DMS79 (cell line): ENCODE measurements around the gene NR2F6.
"Not testable (repeated sequence)": the region's sequence is repeated elsewhere in the genome, so short reads cannot be mapped to it uniquely, and the experiment has no call there.

Experiments
- DNase-seq: peaks from one replicate; lab custom pipeline; 2025; lab: John Stamatoyannopoulos, UW

The NR2F6 gene

DNA sequence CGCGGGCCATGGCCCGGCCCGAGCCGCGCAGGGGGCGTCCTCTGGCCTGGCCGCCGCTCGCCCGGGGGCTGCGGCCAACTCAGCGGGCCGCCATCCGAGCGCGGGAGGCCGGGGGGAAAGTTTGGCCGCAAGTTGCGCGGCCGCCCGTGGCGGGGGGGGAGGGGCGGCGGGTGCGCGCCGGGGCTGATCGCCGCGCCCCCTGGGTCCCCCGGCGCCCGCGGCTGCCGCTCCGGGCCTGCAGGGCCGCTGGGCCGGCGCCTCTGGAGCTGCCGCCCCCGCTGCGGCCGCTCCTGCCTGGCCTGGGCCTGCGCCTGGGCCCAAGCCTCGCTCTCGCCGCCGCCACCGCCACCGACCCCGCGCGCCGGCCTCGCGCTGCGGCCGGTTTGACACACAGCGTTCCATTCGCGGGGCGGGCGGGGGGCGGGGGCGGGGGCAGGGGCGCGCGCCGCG is at the start of gene NR2F6:
Gene NR2F6, minus strand, starts transcription at position 385 of the 450 bp plus-strand sequence. CDS start 699 bp downstream, outside the sequence.
- DNase-seq: no peak

DNA sequence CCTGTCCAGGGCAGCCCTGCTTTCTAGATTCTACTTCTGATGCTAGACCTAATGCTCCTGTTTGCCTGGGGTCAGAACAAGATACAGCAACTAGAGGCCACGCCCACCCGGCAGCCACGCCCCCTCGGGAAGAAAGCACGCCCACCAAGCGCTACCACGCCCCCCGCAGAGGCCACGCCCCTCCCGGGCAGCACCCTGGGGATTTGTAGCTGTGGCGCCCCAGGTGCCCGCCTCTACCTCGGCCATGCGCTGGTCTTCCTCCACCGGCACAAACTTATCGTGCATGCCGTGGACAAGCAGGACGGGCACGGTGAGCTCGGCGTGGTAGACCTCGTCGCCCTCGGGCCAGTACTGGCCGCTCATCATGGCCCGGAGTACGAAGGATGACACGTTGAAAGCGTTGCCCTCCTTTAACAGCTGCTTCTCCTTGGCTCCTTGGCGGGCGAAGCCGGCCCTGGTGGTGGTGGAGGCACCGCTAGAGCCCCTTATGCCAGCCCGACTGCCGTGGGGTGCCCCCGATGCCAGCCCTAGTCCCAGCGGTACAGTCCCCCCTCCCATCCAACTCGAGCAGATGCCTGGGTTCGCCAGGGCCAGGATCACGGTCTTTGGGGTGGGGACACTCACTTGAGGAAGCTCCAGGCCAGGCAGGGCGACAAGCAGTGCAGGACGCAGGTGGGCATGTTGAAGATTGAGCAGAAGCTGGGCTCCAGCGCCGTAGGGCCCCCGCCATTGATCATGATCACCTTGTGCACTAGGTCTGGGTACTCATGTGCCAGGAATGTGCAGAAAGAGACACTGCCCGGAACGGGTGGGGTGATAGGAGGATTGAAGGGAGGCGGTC is 48.6 kb upstream of the NR2F6 start:
- no peak for DNase-seq

DNA sequence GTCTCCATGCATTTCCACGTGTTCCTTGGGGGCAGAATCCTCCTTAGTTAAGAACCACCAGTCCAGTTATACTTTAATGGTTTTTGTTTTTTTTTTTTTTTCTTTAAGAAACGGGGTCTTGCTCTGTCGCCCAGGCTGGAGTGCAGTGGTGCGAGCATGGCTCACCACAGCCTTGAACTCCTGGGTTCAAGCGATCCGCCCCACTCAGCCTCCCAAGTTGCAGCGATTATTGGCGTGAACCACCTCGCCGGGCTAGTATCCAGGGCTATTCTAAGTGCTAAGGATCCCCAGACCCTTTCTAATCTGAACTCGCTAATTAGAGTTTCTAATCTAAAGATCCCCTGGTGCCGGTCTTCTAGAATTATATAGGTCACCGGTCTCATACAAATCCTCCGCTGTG is 47.9 kb upstream of the NR2F6 start:
- no peak for DNase-seq

DNA sequence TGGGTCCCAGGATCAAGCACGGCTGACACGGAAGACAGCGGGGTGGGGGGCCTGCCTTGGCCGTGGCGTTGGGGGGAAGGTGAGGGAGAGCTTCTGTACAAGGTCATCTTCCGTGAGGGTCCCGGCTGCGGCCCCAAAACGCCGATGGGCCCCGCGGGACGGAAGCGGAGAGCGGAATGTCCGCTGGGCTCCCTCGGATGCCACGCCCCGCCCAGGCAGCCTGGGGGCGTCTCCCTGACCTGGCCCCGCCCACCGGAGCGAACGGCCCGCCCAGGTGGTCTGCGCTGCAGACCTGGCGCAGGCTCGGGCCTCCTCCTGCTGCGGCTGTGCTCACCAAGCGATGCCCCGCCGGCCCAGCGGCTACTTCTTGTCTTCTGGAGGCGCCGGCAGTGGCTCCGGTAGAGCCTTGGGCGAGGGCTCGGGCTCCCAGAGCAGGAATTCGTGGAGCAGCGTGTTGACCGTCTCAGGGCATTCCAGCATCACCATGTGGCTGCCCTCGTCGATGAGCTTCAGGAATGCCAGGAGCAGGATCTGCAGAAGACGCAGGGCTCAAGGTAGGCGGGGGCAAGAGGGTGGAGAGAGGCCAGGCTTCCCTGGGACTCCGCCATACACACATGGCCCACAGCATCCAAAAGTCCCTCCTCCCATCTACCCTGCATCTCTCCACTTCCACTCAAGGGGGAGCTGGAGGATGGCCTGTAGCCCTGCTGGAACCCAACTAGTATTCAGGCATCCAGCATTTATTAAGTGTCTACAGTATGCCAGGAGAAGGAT is 46.8 kb upstream of the NR2F6 start:
- no peak for DNase-seq

DNA sequence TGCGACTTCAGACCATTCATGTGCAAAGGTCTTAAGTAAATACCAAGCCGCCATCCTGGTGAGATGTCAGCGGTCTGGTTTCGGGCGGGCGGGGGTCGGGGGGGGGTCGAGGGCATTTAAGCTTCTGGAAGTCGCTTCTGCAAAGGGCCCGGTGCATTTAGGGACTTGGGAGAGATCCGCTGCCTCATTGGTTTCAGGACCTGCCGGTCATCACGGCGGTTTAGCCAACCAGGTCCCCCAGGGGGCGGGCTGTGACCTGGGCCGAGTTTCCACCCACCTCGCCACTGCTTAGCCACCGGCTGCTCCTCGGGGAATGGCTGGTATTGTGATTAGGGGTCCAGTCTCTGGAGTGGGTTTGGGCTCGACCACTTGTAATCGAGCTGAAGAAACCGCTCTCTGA is 43.8 kb upstream of the NR2F6 start:
- no peak for DNase-seq

DNA sequence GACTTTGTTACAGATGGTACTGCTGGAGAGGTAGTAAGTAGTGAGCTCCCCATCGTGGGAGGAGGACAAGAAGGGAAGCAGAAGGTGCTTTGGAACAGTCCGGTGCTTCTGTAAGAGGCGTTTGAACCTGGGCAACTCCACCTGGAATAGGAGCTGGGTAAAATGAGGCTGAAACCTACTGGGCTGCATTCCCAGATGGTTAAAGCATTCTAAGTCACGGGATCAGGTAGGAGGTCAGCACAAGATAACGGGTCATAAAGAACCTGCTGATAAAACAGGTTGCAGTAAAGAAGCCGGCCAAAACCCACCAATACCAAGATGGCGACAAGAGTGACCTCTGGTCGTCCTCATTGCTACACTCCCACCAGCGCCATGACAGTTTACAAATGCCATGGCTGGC is 41.0 kb upstream of the NR2F6 start:
- no peak for DNase-seq

DNA sequence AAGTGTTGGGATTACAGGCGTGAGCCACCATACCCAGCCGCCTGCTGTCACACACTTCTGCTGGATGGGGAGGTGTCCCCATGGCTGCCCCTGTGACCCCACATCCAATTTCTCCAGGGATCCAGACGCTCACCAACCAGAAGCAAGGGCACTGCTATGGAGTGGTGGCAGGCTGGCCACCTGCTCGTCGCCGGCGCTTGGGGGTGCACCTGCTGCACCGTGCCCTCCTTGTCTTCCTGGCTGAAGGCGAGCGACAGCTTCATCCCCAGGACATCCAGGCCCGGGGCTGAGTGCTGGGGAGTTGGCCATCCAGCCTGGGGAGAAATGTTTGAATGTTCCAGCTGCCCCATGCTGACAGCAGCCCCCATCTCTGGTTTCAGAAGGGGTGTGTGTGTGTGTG is 40.5 kb upstream of the NR2F6 start:
- DNase-seq: no peak

DNA sequence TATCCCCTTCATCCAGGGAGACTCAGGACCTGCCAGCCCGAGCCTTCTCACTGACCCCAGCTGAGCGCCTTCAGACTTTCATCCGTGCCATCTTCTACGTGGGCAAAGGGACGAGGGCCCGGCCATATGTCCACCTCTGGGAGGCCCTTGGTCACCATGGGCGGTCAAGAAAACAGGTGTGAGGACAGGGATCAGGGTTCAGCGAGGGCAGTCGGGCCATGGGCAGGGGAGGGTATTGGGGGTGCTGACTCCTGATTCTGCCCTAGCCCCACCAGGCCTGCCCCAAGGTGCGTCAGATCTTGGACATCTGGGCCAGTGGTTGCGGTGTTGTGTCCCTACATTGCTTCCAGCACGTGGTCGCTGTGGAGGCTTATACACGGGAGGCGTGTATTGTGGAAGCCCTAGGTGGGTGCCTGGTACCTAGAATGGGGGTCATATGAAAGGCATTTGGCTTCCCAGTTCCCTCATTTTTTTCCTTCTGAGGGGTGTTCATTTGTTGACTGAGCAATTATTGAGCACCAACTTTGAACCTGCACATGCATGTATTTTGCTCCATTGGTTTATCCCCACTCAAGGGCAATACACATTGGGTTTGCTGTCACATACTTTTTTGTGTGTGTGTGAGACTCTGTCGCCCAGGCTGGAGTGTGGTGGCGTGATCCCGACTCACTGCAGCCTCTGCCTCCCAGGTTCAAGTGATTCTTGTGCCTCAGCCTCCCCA is 39.9 kb upstream of the NR2F6 start:
- no peak for DNase-seq

DNA sequence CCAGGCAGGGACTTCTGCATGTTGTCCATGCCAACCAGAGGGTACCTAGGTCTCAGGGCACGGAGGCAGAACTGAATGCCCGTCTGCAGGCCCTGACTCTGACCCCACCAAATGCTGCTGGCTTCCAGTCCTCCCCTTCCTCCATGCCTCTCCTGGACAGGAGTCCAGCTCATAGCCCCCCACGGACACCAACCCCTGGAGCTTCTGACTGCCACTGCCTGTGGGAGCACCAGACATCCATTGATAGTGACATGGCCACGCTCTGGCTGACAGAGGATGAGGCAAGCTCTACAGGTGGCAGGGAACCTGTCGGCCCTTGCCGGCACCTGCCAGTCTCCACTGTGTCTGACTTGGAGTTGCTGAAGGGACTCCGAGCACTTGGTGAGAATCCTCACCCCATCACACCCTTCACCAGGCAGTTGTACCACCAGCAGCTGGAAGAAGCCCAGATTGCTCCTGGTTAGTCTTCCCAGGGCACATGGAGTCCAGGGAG is 37.8 kb upstream of the NR2F6 start:
- DNase-seq: no peak

DNA sequence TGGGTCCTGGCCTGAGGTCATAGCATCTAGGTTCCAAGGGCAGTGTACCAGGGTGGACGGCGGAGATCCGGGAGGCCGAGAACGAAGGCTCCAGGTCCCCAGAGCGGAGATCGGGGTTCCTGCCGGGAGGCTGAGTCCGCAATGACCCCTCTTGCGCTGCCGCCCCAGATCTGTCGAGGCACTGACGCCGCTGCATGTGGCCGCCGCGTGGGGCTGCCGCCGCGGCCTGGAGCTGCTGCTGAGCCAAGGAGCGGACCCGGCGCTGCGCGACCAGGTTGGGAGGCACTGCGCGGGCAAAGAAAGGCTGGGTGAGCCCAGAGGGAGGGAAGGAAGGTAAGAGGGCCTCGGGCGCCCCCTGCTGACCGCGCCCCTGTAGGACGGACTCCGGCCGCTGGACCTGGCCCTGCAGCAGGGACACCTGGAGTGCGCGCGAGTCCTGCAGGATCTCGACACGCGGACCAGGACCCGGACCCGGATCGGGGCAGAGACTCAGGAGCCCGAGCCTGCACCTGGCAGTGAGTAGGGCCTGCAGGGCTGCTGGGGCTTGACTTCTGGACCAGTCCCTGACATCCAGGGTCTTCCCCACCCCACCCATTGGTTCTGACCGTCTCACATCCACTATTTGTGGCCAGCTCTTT is 36.9 kb upstream of the NR2F6 start:
- peak; percentile 74 for DNase-seq

DNA sequence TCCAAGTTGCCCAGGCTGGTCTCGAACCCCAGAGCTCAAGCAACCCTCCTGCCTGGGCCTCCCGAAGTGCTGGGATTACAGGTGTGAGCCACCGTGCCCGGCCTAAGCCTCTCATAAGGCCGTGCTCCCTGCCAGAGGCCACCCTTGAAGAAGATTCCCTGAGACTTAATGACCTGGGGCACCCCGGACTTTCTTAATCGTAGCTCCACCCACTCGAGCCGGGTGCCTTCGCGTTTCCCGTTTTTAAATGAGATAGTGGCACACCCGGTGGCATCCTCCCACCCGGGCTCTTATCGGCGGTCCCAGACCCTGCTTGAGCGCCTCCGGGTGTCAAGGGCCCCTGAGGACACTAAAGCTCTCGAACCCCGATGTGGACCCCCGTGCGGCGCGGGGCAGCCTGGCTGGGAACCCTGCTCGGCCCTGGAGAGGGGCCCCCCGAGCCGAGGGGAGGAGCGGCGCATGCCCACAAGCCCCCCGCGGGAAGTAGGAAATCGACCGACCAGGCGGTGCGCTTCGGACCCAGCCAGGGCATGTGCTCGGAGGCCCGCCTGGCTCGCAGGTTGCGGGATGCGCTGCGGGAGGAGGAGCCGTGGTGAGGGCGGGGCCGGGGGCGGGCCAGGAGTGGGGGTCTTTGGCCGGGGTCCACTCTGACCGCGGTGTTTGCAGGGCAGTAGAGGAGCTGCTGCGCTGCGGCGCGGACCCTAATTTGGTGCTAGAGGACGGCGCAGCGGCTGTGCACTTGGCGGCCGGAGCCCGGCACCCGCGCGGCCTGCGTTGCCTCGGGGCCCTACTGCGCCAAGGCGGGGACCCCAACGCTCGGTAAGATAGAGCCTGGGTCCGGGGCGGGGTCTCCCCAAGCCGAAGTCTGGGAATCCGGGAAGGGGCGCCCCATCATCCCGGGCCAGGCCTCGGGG is 35.9 kb upstream of the NR2F6 start, which contains the start of gene ANKLE1:
Gene ANKLE1, plus strand, starts transcription at position 511 of the 914 bp plus-strand sequence. Its CDS starts 20 bp downstream, at position 531.
- peak; percentile 12 for DNase-seq

DNA sequence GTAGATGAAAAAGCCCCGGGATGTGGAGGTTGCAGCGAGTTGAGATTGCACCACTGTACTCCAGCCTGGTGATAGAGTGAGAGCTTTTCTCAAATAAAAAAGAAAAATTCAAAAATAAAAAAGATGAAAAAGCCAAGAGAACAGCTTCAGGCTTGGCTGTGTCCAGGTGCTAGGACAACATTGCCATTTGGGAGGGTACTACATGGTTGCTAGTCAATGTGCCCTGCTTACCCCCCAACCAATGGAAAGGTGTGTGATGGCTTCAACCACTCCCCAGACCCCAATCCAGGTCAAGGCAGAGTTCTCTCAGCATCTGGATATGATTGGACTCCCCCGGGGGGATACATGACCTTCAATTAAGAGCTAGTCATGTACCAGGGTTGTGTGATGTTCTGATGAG is 33.7 kb upstream of the NR2F6 start:
- DNase-seq: no peak

DNA sequence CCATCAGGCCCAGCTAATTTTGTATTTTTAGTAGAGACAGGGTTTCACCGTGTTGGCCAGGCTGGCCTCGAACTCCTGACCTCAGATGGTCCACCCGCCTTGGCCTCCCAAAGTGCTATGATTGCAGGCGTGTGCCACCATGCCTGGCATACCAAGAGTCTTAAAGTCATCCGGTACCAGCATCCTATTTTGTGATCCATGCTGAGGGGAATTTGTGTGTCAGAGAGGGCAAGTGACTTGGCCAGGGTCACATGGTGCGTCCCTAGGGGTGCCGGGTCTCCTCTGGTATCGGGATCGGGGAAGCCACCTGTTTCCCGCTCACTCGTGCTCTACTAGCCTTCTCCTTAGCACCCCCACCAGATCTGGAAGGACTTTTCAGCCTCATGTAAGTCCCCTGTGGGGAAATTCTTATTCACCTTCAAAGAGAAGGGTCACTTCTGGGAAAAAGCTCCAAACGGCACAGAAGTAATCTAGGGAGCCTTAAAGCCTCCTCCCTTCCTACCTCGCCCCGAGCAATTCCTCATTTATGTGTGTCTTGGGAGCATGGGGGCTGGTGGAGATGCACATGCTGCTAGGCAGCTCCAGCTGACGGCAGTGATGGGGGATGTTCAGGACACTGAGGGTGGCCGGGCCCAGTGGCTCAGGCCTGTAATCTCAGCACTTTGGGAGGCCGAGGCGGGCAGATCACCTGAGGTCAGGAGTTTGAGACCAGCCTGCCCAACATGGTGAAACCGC is 29.9 kb upstream of the NR2F6 start:
- DNase-seq: no peak

DNA sequence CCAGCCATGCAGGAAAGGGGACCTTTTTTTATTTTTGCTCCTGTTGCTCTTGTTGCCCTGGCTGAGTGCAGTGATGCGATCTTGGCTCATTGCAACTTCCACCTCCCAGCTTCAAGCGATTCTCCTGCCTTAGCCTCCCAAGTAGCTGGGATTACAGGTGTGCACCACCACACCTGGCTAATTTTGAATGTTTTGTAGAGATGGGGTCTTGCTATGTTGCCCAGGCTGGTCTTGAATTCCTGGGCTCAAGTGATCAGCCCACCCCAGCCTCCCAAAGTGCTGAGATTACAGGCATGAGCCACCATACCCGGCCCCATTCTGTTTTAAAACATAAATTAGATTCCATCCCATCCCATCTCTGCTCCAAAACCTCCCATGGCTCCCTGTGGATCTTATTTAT is 29.2 kb upstream of the NR2F6 start:
- not testable (repeated sequence) for DNase-seq

DNA sequence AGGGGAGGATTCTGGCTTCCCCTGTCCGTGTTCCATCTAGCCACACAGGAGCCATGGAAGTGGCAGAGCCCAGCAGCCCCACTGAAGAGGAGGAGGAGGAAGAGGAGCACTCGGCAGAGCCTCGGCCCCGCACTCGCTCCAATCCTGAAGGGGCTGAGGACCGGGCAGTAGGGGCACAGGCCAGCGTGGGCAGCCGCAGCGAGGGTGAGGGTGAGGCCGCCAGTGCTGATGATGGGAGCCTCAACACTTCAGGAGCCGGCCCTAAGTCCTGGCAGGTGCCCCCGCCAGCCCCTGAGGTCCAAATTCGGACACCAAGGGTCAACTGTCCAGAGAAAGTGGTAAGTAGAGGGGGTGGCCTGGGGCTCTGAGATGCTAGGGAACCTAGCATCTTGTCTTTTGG is 23.0 kb upstream of the NR2F6 start:
- no peak for DNase-seq

DNA sequence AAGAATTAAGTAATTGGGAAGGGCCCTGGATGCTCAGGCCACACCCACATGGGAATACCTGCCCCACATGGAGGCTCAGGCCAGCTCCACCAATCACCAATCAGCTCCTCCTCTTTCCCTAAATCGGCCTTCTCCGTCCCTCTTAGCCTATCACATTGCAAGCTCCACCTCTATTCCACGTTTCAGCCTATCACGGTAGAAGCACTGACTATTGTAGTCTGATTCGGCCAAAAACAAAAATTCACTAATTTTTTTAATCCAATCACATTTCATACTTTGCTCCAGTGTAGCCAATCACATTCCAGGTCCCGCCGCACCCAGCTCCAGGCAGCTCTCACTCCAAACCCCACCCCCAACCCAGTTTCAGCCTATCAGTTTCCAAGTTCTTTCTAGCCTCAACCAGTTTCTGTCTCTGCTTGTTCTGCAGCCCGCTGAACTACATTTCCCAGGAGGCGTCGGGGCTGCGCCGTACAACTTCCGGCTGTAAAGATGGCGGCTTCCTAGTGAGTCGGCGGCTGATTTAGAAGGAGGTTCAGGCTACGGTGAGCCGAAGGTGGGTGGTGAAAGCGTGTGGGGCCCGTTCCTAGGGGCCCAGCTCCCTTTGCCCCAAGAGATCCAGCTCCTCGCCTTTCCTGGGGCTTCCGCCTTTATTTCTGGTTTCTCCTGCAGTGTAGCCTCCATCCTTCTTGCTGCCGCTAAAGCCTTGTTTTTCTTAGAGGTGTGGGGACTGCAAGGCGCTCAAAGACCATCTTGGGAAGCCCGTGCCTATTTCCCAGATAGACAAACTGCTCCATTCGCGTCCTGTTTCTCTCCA is 21.5 kb upstream of the NR2F6 start, which contains the start of gene BABAM1:
Gene BABAM1, plus strand, starts transcription at position 469 of the 814 bp plus-strand sequence. CDS start 1,364 bp downstream, outside the sequence.
- peak; percentile 95 for DNase-seq

DNA sequence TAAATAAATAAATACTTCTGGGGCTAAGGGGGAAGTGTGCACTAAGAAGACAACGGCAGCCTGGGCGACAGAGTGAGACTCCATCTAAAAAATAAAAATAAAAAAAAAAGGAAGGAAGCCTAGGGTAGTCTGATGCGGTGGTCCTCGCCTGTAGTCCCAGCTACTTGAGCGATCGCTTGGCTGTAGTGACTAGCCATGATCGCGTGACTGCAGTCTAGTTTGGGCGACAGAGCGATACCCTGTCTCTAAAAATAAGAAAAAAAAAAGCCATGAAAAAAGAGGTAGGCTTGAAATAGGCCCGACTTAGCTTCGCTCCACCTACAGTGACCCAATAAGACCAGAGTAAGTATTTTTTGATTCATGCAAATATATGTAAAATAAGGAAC is 20.9 kb upstream of the NR2F6 start:
- no peak for DNase-seq

DNA sequence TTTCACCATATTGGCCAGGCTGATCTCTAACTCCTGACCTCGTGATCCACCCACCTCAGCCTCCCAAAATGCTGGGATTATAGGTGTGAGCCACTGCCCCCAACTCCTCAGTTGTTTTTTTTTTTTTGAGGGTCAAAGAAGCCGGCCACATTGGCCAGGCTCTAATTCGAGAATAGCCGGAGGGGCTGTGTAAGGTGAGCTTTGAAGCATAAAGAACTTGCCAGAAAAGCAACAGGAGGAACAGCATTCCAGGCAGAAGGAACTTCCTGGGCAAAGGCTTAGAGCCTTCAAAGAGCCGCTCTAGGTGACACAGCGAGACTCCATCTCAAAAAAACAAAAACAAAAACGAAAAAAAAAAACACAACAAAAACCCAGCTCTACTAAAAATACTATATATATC is 20.3 kb upstream of the NR2F6 start:
- no peak for DNase-seq

DNA sequence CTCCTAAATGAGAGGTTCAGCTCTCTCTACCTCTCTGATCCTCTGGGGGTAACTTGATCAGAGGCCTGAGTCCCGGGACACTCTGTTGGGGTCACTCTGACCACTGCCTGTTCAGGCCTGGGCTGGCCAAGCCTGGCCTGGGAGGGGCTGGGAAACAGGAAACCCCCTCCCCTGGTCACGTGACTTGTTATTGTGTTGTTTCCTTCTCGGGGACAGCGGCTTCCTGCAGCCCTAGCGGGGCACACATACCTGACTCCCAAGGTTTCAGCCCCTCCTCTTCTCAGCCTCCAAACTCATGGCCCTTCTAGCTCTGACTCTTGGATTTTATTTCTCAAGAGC is 18.9 kb upstream of the NR2F6 start, which contains the start of gene USHBP1:
Gene USHBP1, minus strand, starts transcription at position 105 of the 339 bp plus-strand sequence. CDS start 446 bp downstream, outside the sequence.
- DNase-seq: no peak
